Ramos (cell line): Measurements from ENCODE around the gene CERCAM.
"Not testable (repeated sequence)": the region's sequence is repeated elsewhere in the genome, so short reads cannot be mapped to it uniquely, and the experiment has no call there.

Experiments
- in situ Hi-C: fragments of 300-500 bp; cut with MboI; formaldehyde crosslinking; loops from one replicate; pipeline ENCODE4 v1.14.3; 2022; ENCODE audit warnings: low sequenced_read_pairs; ENCODE audit not compliant: unreplicated experiment

CERCAM gene

GRCh38 chr9:128446505-128446904, 25.8 kb downstream of the CERCAM start:
- in situ Hi-C loops, result not testable (repeated sequence)

GRCh38 chr9:128448746-128449145, 28.1 kb downstream of the CERCAM start:
- in situ Hi-C loops, result no loop called here

- in situ Hi-C loops, result no loop called here
These were observed 34.3 kb downstream of the CERCAM start for GRCh38 chr9:128454991-128455390.

GRCh38 chr9:128455849-128456612, 35.4 kb downstream of the CERCAM start, which contains the start of gene ODF2:
Gene ODF2, plus strand, starts transcription at chr9:128456006. Its CDS starts 86 bp downstream, at chr9:128456092.
- in situ Hi-C loops, result no loop called here

- in situ Hi-C loops, result no loop called here
These were observed 36.0 kb downstream of the CERCAM start for GRCh38 chr9:128456613-128457061.

- in situ Hi-C loops, result no loop called here
These were observed 36.5 kb downstream of the CERCAM start for GRCh38 chr9:128457207-128457606.

- in situ Hi-C loops, result no loop called here
These were observed 38.4 kb downstream of the CERCAM start for GRCh38 chr9:128459011-128459410.

- in situ Hi-C loops, result no loop called here
These were observed 48.4 kb downstream of the CERCAM start for GRCh38 chr9:128469070-128469469.

- in situ Hi-C loops, result no loop called here
These were observed 49.9 kb downstream of the CERCAM start for GRCh38 chr9:128470560-128470959.

- in situ Hi-C loops, result no loop called here
These were observed 52.4 kb downstream of the CERCAM start for GRCh38 chr9:128473104-128473503.

GRCh38 chr9:128475867-128476266, 55.2 kb downstream of the CERCAM start:
- in situ Hi-C loops, result no loop called here

GRCh38 chr9:128479262-128479661, 58.6 kb downstream of the CERCAM start:
- in situ Hi-C loops, result no loop called here

GRCh38 chr9:128481561-128481960, 60.9 kb downstream of the CERCAM start:
- in situ Hi-C loops, result no loop called here

- in situ Hi-C loops, result no loop called here
These were observed 61.5 kb downstream of the CERCAM start for GRCh38 chr9:128482186-128482585.

- in situ Hi-C loops, result no loop called here
These were observed 64.2 kb downstream of the CERCAM start for GRCh38 chr9:128484686-128485413.

GRCh38 chr9:128485414-128485855, 64.8 kb downstream of the CERCAM start:
- in situ Hi-C loops, result no loop called here

- in situ Hi-C loops, result no loop called here
These were observed 65.5 kb downstream of the CERCAM start for GRCh38 chr9:128486201-128486600.
